Measurements from ENCODE around the gene TRPM2. TPM values are rescaled to one million over a fixed set of nuclear protein-coding genes. Genes with fewer than 3 reads are reported as not detected.

Gene TRPM2
- total and polyA plus RNA-seq, 2 donors (not counting 3 experiments of a cell fraction or from before 2014, with no cell fraction given), result not detected

GRCh38 chr21:44420416-44421205 is 67.2 kb downstream of the TRPM2 start:
- H3K9me3 ChIP-seq (replicated peaks; ENCODE audit: control insufficient read depth, insufficient read depth, low read length), result no peaks in the 10 kb centered on the region
- intact Hi-C loops (cut with micrococcal nuclease) (no loop called here), dilution Hi-C loops (cut with MboI; ENCODE audit: extremely low pct_ligation_motif_present, low sequenced_read_pairs) (no loop called here)
- no peak overlapping the region for H2AFZ ChIP-seq (ENCODE audit: low read depth, low read length)
- no peak for TF ChIP-seq GATA2 (IDR thresholded peaks at IDR 0.05; ENCODE audit: insufficient read depth, insufficient read length, low read depth, low read length)
- TF ChIP-seq FOS (IDR thresholded peaks at IDR 0.05; ENCODE audit: borderline replicate concordance, insufficient read depth, low read length), result no peak
- TF ChIP-seq JUN (IDR thresholded peaks at IDR 0.05; ENCODE audit: borderline replicate concordance, insufficient read depth, insufficient read length, low read depth), result no peak
- TF ChIP-seq POLR2AphosphoS5 (IDR thresholded peaks at IDR 0.05; ENCODE audit: insufficient read depth, low read depth, low read length), result no peak
- TF ChIP-seq POLR2A (IDR thresholded peaks at IDR 0.05; ENCODE audit: low read depth, low read length), result no peak
- TF ChIP-seq, protein P1, sequence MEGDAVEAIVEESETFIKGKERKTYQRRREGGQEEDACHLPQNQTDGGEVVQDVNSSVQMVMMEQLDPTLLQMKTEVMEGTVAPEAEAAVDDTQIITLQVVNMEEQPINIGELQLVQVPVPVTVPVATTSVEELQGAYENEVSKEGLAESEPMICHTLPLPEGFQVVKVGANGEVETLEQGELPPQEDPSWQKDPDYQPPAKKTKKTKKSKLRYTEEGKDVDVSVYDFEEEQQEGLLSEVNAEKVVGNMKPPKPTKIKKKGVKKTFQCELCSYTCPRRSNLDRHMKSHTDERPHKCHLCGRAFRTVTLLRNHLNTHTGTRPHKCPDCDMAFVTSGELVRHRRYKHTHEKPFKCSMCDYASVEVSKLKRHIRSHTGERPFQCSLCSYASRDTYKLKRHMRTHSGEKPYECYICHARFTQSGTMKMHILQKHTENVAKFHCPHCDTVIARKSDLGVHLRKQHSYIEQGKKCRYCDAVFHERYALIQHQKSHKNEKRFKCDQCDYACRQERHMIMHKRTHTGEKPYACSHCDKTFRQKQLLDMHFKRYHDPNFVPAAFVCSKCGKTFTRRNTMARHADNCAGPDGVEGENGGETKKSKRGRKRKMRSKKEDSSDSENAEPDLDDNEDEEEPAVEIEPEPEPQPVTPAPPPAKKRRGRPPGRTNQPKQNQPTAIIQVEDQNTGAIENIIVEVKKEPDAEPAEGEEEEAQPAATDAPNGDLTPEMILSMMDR (IDR thresholded peaks at IDR 0.05; ENCODE audit: extremely low read depth in 1 of 2, insufficient read depth in 1 of 2, low read depth in 1 of 2, low read length in 2 of 2), result no peak
- no peak for TF ChIP-seq EZH2 (IDR thresholded peaks at IDR 0.05; ENCODE audit: borderline replicate concordance, low read depth, low read length, severe bottlenecking)
- no peak for TF ChIP-seq MAX (IDR thresholded peaks at IDR 0.05; ENCODE audit: insufficient read depth, insufficient read length)
- TF ChIP-seq MYC (IDR thresholded peaks at IDR 0.05; ENCODE audit: low read depth, low read length), result no peak
- no peak overlapping the region for H3K27ac ChIP-seq (ENCODE audit: insufficient read depth, low read depth, low read length)
- no peaks in the 10 kb centered on the region for H4K20me1 ChIP-seq (replicated peaks; ENCODE audit: control insufficient read depth, extremely low read depth, insufficient read depth, low read length)
- DNase-seq (ENCODE audit: low read depth, low spot score) (no peak), FAIRE-seq (no peak)
- H3K4me3 ChIP-seq (replicated peaks in 1 of 3; ENCODE audit: insufficient read depth in 1 of 3, low read depth in 1 of 3, low read length in 3 of 3), result no peak overlapping the region
- no peaks in the 10 kb centered on the region for H3K9me1 ChIP-seq (replicated peaks; ENCODE audit: control insufficient read depth, extremely low read depth, insufficient read depth, low read length)
- H3K36me3 ChIP-seq (ENCODE audit: control insufficient read depth in 2 of 2, extremely low read depth in 1 of 2, insufficient read depth in 2 of 2, low read length in 2 of 2), result no peaks in the 10 kb centered on the region
- H3K9ac ChIP-seq (replicated peaks; ENCODE audit: extremely low read depth, insufficient read depth, low read length), result no peak overlapping the region
- ChIA-PET CTCF (no interaction called here), POLR2A (no interaction called here)
- H3K79me2 ChIP-seq (ENCODE audit: control insufficient read depth, insufficient read depth, low read length), result no peaks in the 10 kb centered on the region
- no peaks in the 10 kb centered on the region for H3K4me1 ChIP-seq (ENCODE audit: control insufficient read depth, extremely low read depth, insufficient read depth, low read length)
- no peak overlapping the region for H3K4me2 ChIP-seq (ENCODE audit: insufficient read depth, low read length)
- BruUV-seq (replicated peaks), result no TSS peak
- H3K27me3 ChIP-seq (ENCODE audit: control insufficient read depth in 2 of 2, insufficient read depth in 2 of 2, low read length in 2 of 2), result no peaks in the 10 kb centered on the region

All from endothelial cell of umbilical vein (primary cell).